DLD1 (cell line): Measurements from ENCODE around the gene LRRC27.
"Not testable (repeated sequence)": the region's sequence is repeated elsewhere in the genome, so short reads cannot be mapped to it uniquely, and the experiment has no call there.

ENCODE experiments used
- in situ Hi-C: cut with HindIII; loops from 2 replicates; pipeline ENCODE4 v1.10.0; 2017; ENCODE audit warnings: low sequenced_read_pairs

The LRRC27 gene

GRCh38 chr10:132331601-132332432 lies at the start of gene LRRC27:
LRRC27 (plus strand) TSS chr10:132332193; CDS start chr10:132333525, 1,332 bp downstream.
- in situ Hi-C loops: no loop called here

- in situ Hi-C loops: no loop called here
Observed at GRCh38 chr10:132282667-132283603, 49.1 kb upstream of the LRRC27 start.

GRCh38 chr10:132283604-132284382 lies 48.2 kb upstream of the LRRC27 start:
- in situ Hi-C loops: no loop called here

GRCh38 chr10:132289439-132289838 lies 42.6 kb upstream of the LRRC27 start:
- in situ Hi-C loops: no loop called here

GRCh38 chr10:132290631-132291030 lies 41.4 kb upstream of the LRRC27 start:
- in situ Hi-C loops: no loop called here

DNA sequence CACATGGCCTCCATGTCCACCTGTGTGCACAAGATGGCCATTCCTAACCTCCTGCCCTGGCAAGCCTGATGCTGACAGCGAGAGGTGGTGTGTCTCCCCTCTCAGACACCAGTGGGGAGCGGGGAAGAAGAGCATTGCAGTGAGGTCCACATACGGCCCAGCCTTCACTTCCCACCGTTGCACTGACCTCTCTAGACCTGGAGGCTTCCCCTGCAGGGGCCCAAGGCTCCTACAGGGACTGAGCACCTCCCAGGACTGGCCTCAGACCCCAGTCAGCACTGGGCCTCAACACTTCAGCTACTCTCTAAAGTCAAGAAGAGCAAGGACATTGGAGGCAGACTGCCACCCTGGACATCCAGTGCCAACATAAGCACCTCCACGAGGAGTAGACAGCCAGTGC lies 40.2 kb upstream of the LRRC27 start:
- in situ Hi-C loops: no loop called here

- in situ Hi-C loops: no loop called here
Observed at GRCh38 chr10:132292287-132293200, 39.4 kb upstream of the LRRC27 start.

DNA sequence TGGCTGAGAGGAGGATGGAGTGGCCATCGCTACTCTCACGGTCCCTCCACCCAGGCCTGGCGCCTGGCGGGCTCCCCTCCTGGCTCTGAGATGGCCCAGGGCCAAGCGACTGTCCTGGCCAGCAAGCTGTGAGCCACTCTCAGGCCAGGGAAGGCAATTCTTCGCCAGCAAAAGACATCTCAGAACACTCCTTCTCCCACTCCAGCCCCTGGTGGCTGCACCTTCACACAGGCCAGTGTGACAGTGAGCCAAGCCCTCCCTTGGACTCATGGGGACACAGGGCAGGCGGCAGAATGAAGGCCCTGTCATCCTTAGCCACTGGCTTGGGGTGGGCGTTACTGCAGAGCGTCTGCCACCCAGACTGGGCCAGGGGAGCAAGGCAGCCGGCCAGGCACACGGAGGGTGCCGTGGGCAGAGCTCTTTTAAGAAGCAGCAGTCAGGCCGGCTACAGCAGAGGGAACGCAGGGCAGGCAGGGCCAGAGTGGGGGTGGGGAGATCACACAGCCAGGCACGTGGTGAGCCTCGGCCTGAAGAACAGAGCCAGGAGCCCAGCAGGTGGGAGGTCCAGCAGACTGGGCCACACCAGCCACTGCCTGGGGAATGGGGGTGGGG lies 38.7 kb upstream of the LRRC27 start:
- in situ Hi-C loops: no loop called here

DNA sequence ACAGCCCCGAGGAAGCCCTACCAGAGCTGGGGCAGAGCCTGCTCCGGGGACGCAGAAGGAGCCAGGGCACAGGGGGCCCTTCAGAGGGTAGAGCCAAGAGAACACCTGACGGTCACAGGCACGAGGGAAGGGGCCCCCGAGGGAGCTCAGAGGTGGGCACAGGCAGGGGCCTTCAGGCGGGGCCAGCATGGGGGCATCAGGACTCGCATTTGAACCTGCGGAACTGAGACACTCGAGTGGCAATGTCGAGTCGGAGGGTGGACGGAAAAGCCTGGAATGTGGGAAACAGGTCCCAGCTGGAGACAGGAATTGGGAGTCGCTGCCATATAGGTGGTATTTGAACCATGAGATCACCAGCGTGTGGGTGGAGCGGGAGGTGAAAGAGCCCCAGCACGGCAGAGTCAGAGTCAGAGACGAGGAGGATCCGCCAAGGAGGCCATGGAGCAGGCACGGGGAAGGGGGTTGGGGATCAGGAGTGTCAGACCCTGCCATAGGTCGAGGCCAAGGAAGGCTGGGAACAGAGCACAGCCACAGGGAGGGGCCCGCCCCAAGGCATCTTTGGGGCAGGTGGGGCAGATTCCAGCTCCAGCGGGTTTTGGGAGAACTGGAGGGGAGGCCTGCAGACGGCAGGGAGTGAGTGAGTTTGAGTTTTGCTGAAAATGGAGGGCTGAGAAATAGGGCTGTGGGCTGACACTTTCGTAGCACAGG lies 38.0 kb upstream of the LRRC27 start:
- in situ Hi-C loops: no loop called here

GRCh38 chr10:132294561-132295318 lies 37.3 kb upstream of the LRRC27 start:
- in situ Hi-C loops: no loop called here

- in situ Hi-C loops: not testable (repeated sequence)
Observed at GRCh38 chr10:132295481-132295880, 36.5 kb upstream of the LRRC27 start.

DNA sequence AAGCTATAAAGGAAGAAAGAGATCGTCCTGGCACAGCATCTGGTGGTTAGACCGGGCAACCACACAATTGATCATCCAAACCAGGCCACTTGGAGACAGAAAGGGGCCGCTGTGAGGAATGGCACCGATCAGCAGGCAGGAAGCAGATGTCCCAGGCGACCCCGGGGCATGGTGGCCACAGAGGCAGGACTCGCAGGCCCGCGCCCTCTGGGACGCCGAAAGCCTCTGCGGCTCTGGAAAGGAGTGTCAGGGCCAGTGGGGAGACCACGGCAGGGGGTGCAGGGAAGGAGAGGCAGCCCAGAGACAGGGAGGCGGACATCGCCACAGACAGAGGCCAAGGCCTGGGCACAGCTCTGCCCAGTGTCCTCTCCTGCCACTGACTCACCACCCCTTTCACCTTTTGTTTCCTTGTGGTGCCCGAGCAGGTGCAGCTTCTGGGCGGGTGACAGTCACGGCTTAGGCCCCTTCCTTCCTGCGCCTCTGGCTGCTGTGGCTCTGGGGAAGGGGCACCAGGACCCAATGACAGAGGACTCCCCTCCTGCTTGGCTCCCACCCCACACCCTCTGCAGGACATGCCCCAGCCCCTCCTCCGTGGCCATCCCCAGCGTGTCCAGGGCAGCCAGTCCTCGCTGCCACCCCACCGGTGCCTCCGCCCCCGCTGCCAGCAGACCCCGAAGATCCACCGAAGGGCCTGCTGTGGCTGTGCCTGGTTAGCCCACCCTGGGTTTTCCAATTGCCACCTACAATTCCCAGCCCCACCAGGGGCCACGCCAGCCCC lies 35.1 kb upstream of the LRRC27 start:
- in situ Hi-C loops: no loop called here

DNA sequence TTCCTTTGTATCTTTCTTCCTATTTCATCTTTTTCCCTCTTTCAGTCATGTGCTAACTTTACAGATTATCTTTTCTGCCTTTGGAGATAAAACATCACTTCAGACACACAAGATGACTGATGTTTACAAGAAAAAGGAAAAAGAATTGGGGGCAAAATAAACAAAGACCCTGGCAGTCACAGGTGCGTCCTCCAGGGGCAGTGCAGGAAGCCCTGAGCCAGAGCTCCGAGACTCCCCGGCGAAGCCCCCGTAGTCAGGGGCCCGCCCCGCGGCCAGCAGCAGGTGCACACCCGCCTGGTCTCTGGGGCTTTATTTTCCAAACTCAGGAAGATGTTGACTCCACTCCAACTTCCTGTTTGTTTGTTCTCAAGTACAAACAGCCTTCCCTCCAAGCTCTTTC lies 34.5 kb upstream of the LRRC27 start:
- in situ Hi-C loops: no loop called here

GRCh38 chr10:132298038-132298881 lies 33.7 kb upstream of the LRRC27 start:
- in situ Hi-C loops: no loop called here

GRCh38 chr10:132299371-132300336 lies 32.3 kb upstream of the LRRC27 start:
- in situ Hi-C loops: no loop called here
